GM19372 (cell line): ENCODE data around the gene WIF1.

ENCODE experiments used
- ATAC-seq: cut with Tn5 transposase; IDR thresholded peaks from one replicate; pipeline ENCODE4 v1.9.1; 2021; ENCODE audit warnings: mild to moderate bottlenecking, low read depth, moderate library complexity; ENCODE audit not compliant: unreplicated experiment

WIF1 gene, protein sequence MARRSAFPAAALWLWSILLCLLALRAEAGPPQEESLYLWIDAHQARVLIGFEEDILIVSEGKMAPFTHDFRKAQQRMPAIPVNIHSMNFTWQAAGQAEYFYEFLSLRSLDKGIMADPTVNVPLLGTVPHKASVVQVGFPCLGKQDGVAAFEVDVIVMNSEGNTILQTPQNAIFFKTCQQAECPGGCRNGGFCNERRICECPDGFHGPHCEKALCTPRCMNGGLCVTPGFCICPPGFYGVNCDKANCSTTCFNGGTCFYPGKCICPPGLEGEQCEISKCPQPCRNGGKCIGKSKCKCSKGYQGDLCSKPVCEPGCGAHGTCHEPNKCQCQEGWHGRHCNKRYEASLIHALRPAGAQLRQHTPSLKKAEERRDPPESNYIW

DNA sequence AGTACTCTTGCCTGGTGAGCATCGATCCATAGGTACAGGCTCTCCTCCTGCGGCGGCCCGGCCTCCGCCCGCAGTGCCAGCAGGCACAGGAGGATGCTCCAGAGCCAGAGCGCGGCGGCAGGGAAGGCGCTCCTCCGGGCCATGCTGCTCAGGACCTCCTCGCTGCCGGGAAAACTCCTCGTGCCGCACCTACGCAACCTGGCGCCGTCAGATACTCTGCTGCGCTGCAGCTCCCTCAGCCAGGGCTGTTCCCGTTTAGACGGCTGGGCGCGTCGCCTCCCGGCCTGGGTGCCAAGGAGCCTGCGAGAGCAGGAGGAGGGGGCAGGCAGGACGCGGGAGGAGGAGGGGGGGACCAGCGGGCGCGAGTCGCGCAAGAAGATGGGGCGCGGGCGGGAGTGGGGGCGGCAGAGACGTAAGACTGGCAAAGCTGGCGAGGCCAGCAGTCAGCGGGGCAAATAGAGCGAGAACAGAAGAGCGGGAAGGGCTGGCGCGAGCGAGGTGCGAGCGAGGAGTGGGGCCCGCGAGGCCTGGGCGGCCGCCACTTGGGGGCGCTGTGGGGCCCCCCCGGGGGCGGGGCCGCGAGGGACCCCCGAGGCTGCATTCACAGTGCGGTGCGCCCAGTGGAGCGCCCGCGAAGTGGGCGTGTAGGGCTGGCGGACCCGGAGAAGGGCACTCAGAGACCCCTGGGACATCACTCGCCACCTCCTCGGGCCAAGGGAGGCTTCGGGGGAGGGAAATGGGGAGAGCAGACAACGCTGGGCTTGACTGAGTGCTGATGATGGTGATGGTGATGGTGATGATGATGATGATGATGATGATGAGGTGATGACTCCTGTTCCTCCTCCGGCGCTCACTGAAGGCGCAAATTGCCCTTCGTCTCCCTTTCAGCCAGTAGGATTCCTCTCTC lies at the start of gene WIF1:
Gene WIF1 (minus strand): TSS at position 257 of the 907 bp plus-strand sequence. CDS start 114 bp downstream, at position 143.
- ATAC-seq, result peak; percentile 55

GRCh38 chr12:65170209-65170881 lies 49.2 kb upstream of the WIF1 start:
- peak; percentile 44 for ATAC-seq

DNA sequence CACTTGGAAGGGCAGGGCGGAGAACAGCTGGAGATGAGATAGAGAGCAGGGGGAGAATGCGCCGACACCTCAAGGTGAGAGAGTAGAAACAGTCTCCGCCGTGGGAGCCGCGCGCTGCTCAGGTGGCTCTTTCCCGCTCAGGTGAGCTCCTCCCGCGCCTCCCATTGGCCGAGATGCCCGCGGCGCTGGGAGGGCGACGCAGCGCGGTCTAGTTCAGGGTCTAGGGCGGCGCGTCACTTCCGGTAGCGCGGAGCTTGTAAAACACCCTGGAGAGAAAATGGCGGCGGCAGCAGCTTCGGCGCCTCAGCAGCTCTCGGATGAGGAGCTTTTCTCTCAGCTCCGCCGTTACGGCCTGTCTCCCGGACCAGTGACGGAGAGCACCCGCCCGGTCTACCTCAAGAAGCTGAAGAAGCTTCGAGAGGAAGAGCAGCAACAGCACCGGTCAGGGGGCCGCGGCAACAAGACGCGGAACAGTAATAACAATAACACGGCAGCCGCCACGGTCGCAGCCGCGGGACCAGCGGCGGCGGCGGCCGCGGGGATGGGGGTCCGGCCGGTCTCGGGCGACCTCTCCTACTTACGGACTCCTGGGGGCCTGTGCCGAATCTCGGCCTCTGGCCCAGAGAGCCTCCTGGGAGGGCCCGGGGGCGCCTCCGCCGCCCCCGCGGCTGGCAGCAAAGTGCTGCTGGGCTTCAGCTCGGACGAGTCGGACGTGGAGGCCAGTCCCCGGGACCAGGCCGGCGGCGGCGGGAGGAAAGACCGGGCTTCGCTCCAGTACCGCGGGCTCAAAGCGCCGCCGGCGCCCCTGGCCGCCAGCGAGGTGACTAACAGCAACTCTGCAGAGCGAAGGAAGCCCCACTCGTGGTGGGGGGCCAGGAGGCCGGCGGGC lies 48.5 kb upstream of the WIF1 start, which contains the start of gene LEMD3:
Gene LEMD3 (plus strand): TSS at position 264 of the 889 bp plus-strand sequence. CDS start 14 bp downstream, at position 278.
- peak; percentile 87 for ATAC-seq

- peak; percentile 0 for ATAC-seq
Measured at GRCh38 chr12:65168681-65169319, 47.7 kb upstream of the WIF1 start.

DNA sequence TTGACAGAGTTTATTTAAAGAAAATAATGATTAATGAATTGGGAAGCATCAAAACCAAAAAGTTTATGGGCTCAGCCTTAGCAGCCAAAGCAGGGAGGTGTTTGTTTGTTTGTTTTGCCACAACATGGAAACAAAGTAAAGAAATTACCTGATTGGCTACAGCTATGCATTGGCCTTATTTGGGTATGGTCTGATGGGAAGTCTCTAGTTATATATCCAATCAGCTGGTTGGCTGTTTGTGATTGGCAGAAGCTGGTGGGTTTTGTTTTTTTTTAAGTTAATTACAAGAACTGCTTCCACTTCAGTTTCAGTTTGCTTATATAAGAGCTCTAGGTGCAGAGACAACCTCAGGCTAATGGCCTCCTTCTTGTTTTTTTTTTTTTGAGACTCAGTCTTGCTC lies 43.7 kb upstream of the WIF1 start:
- no peak for ATAC-seq

DNA sequence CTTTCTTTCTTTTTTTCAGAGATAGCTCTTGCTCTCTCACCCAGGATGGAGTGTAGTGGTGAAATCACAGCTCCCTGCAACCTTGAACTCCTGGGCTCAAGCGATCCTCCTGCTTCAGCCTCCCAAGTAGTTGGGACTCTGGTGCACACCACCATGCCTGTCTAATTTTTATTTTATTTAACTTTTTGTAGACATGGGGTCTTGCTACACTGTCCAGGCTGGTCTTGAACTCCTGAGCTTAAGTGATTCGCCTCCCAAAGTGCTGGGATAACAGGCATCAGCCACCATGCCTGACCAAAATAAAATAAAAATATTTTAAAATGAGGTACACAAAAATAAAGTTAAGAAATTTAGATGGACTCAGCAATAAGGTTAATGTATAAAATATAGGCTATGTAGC lies 43.1 kb upstream of the WIF1 start:
- ATAC-seq, result no peak

- no peak for ATAC-seq
Measured at GRCh38 chr12:65162609-65163008, 41.5 kb upstream of the WIF1 start.

DNA sequence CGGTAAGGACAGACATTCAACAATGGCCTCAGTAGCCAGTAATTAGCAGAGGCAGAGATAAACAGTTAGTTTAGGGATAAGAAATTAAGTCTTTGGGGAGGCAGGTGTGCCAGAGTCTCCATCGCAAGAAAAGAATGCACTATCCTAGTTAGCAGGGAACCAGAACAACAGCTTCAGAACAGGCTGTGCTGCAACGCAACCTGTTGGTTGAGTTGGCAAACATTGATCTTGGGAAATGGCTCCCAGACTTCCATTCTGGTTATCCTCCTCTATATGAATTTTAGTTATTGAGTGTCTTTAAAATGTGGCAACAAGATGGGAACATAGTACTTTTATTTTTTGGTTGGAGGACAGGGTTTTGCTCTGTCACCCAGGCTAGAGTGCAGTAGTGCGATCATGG lies 36.0 kb upstream of the WIF1 start:
- ATAC-seq, result no peak

GRCh38 chr12:65156366-65156841 lies 35.3 kb upstream of the WIF1 start:
- ATAC-seq, result peak; percentile 95

DNA sequence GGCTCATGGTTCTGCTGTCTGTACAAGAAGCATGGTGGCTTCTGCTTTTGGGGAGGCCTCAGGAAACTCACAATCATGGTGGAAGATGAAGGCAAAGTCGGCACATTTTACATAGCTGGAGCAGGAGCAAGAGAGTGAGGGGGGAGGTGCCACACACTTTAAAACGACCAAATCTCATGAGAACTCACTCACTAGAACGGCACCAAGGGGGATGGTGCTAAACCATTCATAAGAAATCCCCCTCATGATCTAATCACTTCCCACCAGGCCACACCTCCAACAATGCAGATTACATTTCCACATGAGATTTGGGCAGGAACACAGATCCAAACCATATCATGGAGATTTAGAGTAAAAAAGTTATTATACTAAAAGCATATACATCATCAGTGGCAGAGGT lies 34.7 kb upstream of the WIF1 start:
- peak; percentile 18 for ATAC-seq

GRCh38 chr12:65152596-65152995 lies 31.5 kb upstream of the WIF1 start:
- no peak for ATAC-seq

DNA sequence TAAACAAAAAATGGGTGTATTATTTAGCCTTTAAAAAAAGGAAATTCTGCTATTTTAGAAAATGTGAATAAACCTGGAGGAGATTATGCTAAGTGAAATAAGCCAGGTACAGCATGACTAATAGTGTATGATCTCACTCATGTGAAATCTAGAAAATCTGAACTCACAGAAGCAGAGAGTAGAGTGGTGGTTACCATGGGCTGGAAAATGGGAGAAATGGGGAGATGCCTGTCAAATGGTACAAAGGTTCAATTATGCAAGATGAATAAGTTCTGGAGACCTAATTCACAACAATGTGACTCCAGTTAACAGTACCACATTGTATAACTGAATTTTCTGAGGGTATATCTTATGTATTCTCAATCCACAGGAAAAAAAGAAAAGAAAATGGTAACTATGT lies 30.9 kb upstream of the WIF1 start:
- no peak for ATAC-seq

GRCh38 chr12:65147312-65147905 lies 26.3 kb upstream of the WIF1 start:
- ATAC-seq, result no peak

GRCh38 chr12:65140738-65141137 lies 19.6 kb upstream of the WIF1 start:
- ATAC-seq, result no peak

DNA sequence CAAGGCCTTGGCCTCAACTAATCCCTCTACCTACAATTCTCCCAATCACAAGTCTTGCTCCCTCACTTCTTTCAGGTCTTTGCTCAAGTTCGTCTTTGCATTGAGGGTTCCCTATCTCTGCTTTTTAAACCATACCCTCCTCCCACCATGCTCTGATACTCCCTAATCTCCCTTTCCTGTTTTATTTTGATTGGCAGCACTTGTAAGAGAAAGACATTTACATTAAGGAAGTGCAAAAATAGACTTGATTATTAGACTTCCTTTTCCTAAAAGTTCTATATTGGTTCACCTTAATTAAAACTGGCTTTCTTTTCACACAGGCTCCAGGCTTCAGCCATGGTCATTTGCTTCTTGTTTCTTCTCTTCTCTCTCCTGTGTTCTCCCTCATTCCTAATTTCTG lies 18.3 kb upstream of the WIF1 start:
- no peak for ATAC-seq

GRCh38 chr12:65133879-65134278 lies 12.8 kb upstream of the WIF1 start:
- no peak for ATAC-seq

DNA sequence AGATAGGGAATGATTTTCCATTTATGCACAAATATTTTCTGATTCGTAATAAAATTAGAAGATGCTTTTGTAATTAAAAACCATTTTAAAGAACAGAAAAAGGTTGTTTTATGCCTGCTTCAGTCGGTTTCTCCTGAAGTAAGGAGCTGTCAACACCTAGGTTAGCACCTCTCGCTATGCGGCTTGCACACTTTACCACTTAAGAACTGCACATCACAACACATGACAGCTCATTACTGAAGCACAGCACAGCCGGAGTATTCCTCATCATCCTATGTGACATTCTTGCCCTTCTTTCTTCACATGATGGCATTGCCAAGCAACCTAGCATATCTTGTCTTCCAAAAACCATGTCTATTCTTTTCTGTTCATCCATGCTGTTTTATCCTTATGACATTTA lies 5.4 kb upstream of the WIF1 start:
- ATAC-seq, result no peak

DNA sequence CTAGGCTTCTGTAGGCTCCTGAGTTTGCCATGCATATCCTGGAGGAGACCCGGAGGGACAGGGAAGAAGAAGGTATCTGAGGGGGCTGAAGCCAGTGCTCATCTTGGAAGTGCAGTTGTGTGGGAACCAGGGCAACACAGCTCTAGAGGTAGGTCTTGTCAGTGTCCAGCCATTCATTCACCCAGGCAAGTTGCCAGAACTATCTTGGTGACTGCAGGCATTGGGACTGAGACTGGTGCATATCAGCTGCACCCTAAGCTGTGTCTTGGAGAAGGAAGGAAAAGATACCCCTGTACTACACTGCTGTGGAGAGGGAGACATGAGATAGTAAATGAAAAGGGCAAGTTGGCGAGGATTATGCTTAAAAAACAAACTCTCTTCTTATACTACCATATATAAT lies 4.9 kb upstream of the WIF1 start:
- ATAC-seq, result no peak

DNA sequence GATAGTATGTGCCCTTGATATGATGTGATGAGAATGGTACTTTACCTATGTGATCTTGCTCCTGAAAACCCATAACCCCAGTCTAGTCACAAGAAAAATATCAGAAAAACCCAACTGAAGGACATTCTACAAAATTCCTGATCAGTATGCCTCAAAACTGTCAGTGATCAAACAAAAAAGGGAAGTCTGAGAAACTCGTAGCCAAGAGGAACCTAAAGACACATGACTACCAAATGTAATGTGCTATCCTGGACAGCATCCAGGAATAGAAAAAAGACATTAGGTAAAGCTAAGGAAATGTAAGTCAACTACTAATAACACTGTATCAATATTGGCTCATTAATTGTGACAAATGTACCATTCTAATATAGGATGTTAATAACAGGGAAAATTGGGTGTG lies 4.1 kb upstream of the WIF1 start:
- ATAC-seq, result no peak
